Ishikawa (cell line): ENCODE measurements around the gene ZNF620.

ENCODE experiments used
- CEBPB ChIP-seq: IDR thresholded peaks from 2 replicates; pipeline ENCODE4 v1.6.1; 2012
- CREB1 ChIP-seq: IDR thresholded peaks from 2 replicates; pipeline ENCODE4 v1.6.1; 2012; ENCODE audit warnings: low read depth
- EGR1 ChIP-seq: IDR thresholded peaks from 2 replicates; pipeline ENCODE4 v1.6.1; 2012
- EP300 ChIP-seq: IDR thresholded peaks from 2 replicates; pipeline ENCODE4 v1.6.1; 2012; ENCODE audit warnings: borderline replicate concordance
- FOXM1 ChIP-seq: IDR thresholded peaks from 2 replicates; pipeline ENCODE4 v1.6.1; 2012; ENCODE audit warnings: low read depth, borderline replicate concordance
- NFIC ChIP-seq: IDR thresholded peaks from 2 replicates; pipeline ENCODE4 v1.6.1; 2012
- RAD21 ChIP-seq: IDR thresholded peaks from 2 replicates; pipeline ENCODE4 v1.6.1; 2012; ENCODE audit warnings: low read depth
- TAF1 ChIP-seq: IDR thresholded peaks from 2 replicates; pipeline ENCODE4 v1.6.1; 2012; ENCODE audit warnings: low read depth, mild to moderate bottlenecking
- TCF12 ChIP-seq: IDR thresholded peaks from 2 replicates; pipeline ENCODE4 v1.6.1; 2012; ENCODE audit warnings: low read depth
- TEAD4 ChIP-seq: IDR thresholded peaks from 2 replicates; pipeline ENCODE4 v1.6.1; 2012
- YY1 ChIP-seq: IDR thresholded peaks from 2 replicates; pipeline ENCODE4 v1.6.1; 2012; ENCODE audit warnings: low read depth
- ZBTB7A ChIP-seq: IDR thresholded peaks from 2 replicates; pipeline ENCODE4 v1.6.1; 2012; ENCODE audit warnings: low read depth
- TF ChIP-seq, protein P1 (sequence below): IDR thresholded peaks from 2 replicates; pipeline ENCODE4 v1.6.1; 2012
- TF ChIP-seq, protein P2 (sequence below): IDR thresholded peaks from 2 replicates; pipeline ENCODE4 v1.6.1; 2012
- TF ChIP-seq, protein P3 (sequence below): IDR thresholded peaks from 2 replicates; pipeline ENCODE4 v1.6.1; 2012; ENCODE audit warnings: low read depth, mild to moderate bottlenecking

Gene ZNF620

DNA sequence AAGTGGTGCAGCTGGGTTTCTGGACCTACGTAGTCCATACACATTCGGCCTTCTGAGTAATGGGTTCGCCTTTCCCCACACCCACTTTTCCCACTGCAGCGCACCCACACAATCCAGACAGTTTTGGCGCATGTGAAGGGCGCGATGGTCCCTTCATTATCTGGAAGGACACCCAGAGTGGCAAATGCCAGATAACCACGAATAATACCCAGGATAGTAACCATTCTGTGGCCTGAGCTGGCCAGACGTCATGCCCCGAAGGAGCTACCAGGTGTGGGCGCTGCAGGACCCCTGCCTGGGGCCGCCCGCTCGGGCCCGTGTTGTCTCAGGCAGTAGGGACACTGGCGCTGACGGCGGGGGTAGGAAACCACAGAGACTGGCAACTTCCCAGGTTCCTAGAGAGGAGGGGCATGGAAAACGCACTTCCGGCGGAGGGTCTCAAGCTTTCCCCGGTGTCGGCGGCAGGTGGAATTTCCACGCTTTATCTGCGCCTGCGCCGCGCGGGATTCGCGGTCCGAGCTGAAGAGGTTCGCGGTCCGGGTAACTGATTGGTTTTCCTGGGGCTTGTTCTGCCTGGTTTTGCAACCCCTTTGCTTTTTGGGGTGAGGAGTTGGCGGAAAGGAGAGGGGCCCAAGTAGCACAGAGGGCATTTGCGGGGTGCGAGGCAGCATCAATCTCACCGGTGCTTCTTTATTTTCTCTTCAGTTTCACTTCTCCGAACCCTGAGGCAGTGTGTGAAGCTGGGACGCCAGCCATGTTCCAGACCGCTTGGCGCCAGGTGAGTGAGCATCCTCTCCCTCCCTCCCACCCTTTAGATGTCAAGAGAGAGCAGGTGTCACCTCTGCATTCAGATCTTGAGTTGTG is at the start of gene ZNF620:
TSS of gene ZNF620 (plus strand) at position 441 of the 864 bp plus-strand sequence. CDS start at position 755, 314 bp downstream.
- peak; percentile 24; the same call in 1 of the 2 replicates for TF ChIP-seq EGR1
- TF ChIP-seq, protein P1, sequence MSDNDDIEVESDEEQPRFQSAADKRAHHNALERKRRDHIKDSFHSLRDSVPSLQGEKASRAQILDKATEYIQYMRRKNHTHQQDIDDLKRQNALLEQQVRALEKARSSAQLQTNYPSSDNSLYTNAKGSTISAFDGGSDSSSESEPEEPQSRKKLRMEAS, result peak; percentile 57
- TF ChIP-seq TCF12, result peak; percentile 63; the same call in 1 of the 2 replicates
- TF ChIP-seq, protein P2, sequence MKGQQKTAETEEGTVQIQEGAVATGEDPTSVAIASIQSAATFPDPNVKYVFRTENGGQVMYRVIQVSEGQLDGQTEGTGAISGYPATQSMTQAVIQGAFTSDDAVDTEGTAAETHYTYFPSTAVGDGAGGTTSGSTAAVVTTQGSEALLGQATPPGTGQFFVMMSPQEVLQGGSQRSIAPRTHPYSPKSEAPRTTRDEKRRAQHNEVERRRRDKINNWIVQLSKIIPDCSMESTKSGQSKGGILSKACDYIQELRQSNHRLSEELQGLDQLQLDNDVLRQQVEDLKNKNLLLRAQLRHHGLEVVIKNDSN, result no peak; the same call in 1 of the 2 replicates
- no peak for TF ChIP-seq CEBPB
- TF ChIP-seq CREB1, result 0 out of 2 replicates have a peak, but pooled peaks have one; percentile 22
- peak; percentile 79 for TF ChIP-seq TAF1
- peak; percentile 17; the same call in 1 of the 2 replicates for TF ChIP-seq TEAD4
- TF ChIP-seq, protein P3, sequence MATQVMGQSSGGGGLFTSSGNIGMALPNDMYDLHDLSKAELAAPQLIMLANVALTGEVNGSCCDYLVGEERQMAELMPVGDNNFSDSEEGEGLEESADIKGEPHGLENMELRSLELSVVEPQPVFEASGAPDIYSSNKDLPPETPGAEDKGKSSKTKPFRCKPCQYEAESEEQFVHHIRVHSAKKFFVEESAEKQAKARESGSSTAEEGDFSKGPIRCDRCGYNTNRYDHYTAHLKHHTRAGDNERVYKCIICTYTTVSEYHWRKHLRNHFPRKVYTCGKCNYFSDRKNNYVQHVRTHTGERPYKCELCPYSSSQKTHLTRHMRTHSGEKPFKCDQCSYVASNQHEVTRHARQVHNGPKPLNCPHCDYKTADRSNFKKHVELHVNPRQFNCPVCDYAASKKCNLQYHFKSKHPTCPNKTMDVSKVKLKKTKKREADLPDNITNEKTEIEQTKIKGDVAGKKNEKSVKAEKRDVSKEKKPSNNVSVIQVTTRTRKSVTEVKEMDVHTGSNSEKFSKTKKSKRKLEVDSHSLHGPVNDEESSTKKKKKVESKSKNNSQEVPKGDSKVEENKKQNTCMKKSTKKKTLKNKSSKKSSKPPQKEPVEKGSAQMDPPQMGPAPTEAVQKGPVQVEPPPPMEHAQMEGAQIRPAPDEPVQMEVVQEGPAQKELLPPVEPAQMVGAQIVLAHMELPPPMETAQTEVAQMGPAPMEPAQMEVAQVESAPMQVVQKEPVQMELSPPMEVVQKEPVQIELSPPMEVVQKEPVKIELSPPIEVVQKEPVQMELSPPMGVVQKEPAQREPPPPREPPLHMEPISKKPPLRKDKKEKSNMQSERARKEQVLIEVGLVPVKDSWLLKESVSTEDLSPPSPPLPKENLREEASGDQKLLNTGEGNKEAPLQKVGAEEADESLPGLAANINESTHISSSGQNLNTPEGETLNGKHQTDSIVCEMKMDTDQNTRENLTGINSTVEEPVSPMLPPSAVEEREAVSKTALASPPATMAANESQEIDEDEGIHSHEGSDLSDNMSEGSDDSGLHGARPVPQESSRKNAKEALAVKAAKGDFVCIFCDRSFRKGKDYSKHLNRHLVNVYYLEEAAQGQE, result no peak
- 0 out of 2 replicates have a peak, but pooled peaks have one; percentile 10 for TF ChIP-seq YY1
- TF ChIP-seq RAD21, result 0 out of 2 replicates have a peak, but pooled peaks have one; percentile 14
- no peak for TF ChIP-seq EP300
- no peak for TF ChIP-seq FOXM1
- TF ChIP-seq ZBTB7A, result peak; percentile 73; the same call in 1 of the 2 replicates
- peak; percentile 68 for TF ChIP-seq NFIC

DNA sequence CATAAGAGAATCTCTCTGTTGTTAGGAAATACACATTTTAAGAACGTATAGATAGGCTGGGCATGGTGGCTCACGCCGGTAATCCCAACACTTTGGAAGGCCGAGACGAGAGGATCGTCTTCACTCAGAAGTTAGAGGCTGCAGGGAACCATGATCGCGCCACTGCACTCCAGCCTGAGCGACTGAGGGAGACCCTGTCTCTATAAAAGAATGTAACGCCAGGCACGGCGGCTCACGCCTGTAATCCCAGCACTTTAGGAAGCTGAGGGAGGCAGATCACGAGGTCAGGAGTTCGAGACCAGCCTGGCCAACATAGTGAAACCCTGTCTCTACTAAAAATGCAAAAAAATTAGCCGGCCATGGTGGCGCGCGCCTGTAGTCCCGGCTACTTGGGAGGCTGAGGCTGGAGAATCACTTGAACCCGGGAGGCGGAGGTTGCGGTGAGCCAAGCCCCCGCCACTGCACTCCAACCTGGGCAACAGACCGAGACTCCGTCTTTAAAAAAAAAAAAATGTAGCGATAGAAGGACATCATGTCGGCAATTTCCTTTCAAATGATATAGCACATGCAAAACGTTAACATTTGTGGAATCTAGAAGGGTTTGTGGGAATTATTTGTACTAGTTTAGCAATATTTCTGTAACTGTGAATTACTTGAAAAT is 49.4 kb upstream of the ZNF620 start:
- TF ChIP-seq TCF12 (no peak), TEAD4 (no peak), FOXM1 (no peak), TAF1 (no peak), CREB1 (no peak), RAD21 (no peak), YY1 (no peak), CEBPB (no peak), EGR1 (no peak), EP300 (no peak), ZBTB7A (no peak), NFIC (no peak)
- TF ChIP-seq, protein P1, result no peak
- TF ChIP-seq, protein P2, result no peak
- TF ChIP-seq, protein P3, result no peak

DNA sequence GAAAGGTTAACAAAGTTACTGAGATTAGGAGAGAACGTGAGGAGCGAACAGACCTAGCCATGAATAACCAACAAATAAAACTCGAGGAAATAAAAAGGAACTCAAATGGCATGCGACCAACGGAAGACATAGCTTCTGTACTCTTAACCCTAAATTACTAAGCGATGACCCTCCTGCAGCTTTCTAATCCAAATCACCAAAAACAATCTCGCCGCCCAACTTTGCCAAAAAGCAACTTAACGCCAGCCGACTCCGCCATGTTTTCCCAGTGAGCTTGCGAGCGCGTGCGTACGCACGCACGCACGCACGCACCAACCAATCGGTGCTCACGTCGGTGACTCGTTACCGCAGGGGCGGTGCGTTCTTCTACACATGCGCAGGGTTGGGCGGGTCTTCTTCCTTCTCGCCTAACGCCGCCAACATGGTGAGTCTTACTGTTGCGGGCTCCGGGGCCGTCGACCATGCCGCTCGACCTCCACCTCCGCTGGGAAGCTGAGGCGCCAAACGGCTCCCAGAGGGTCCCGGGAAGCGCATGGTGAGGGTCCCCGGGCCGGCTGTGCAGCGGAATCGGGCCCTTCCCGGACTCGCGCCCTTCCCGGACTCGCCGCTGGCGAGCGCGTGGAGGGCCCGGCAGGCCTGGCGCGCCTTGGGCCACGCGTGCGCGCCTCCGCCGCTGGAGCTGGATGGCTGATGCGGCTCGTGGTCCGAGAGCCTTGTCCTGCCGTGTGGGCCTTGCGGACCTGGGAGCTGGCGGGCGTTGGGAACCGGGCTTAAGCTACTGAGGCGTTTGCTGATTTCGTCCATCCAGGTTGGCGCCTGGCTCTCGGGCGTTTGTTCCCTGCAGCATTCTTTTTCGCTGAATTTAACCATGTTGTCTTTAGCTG is 48.7 kb upstream of the ZNF620 start, which contains the start of gene RPL14:
TSS of gene RPL14 (plus strand) at position 400 of the 884 bp plus-strand sequence. CDS start at position 533, 133 bp downstream.
- TF ChIP-seq NFIC, result no peak
- TF ChIP-seq, protein P2, result peak; percentile 21
- TF ChIP-seq, protein P3, result no peak
- peak; percentile 60 for TF ChIP-seq CREB1
- peak; percentile 95 for TF ChIP-seq YY1
- no peak for TF ChIP-seq FOXM1
- TF ChIP-seq, protein P1, result peak; percentile 93
- TF ChIP-seq EGR1, result no peak
- peak; percentile 45 for TF ChIP-seq TCF12
- peak; percentile 96 for TF ChIP-seq TAF1
